ENCODE measurements around the gene CSMD2.

GRCh38 chr1:33996281-33996680 lies 168.7 kb downstream of the CSMD2 start:
- TF ChIP-seq EZH2 (IDR thresholded peaks at IDR 0.05; ENCODE audit: borderline replicate concordance, low read depth, low read length, severe bottlenecking) (no peak), CTCF (IDR thresholded peaks at IDR 0.05; ENCODE audit: borderline replicate concordance, extremely low read depth, low read length, poor library complexity, severe bottlenecking) (no peak)
